ENCODE results near the gene LIF.

LIF gene

DNA sequence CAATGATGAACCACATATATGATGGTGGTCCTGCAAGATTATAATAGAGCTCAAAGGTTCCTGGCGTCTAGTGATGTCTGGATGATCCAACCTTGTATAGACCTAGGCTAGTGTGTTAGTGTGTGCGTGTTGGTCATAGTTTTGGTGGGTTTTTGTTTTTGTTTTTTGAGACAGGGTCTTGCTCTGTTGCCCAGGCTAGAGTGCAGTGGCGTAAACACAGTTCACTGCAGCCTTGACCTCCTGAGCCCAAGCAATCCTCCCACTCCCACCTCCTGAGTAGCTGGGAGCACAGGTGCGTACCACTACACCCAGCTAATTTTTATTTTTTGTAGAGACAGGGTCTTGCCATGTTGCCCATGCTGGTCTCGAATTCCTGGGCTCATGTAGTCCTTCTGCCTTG lies 33.4 kb upstream of the LIF start:
- no peaks in the 10 kb centered on the region for H3K4me1 ChIP-seq
- no peak overlapping the region for H3K4me3 ChIP-seq (ENCODE audit: low read depth, low read length)
- H3K9me3 ChIP-seq = no peaks in the 10 kb centered on the region
- TF ChIP-seq, protein P1, sequence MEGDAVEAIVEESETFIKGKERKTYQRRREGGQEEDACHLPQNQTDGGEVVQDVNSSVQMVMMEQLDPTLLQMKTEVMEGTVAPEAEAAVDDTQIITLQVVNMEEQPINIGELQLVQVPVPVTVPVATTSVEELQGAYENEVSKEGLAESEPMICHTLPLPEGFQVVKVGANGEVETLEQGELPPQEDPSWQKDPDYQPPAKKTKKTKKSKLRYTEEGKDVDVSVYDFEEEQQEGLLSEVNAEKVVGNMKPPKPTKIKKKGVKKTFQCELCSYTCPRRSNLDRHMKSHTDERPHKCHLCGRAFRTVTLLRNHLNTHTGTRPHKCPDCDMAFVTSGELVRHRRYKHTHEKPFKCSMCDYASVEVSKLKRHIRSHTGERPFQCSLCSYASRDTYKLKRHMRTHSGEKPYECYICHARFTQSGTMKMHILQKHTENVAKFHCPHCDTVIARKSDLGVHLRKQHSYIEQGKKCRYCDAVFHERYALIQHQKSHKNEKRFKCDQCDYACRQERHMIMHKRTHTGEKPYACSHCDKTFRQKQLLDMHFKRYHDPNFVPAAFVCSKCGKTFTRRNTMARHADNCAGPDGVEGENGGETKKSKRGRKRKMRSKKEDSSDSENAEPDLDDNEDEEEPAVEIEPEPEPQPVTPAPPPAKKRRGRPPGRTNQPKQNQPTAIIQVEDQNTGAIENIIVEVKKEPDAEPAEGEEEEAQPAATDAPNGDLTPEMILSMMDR (IDR thresholded peaks at IDR 0.05; ENCODE audit: low read depth, low read length) = no peak
- H3K27me3 ChIP-seq = no peaks in the 10 kb centered on the region
- no peaks in the 10 kb centered on the region for H3K36me3 ChIP-seq
- DNase-seq = no peak

DNA sequence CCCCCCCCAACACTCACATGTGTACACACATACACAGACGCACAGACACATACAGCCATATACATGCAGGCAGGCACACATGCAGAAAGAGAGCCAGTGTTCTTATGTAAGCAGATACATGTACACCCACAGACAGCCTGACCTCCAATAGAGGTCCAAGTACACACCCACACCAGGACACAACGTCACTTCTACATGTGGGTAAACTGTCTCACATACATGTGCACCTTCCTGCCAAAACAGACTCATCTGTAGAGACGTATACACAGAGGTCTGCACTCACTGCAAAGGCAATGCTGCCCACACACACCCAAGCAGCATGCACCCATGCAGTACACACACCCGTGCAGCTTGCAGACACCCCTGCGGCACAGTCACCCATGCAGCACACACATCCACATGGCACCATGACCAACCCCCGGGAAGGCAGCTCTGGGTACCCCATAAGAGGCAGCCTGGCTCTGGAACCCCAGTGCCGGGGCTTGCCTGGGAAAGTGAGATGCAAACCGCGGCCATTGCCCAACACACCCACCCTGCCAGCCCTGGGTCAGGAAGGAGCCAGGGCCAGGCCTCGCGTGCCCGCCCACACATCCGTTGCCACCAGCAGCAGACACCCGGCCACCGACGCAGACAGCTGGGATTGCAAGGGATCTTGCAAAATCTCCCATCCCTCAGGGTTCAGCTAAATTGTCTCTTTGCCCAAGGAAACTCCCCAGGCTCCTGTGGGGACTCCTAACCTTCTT lies 32.7 kb upstream of the LIF start:
- H3K27me3 ChIP-seq = no peaks in the 10 kb centered on the region
- H3K4me1 ChIP-seq = no peaks in the 10 kb centered on the region
- H3K9me3 ChIP-seq = no peaks in the 10 kb centered on the region
- TF ChIP-seq, protein P1 (IDR thresholded peaks at IDR 0.05; ENCODE audit: low read depth, low read length) = no peak
- no peak for DNase-seq
- H3K36me3 ChIP-seq = no peaks in the 10 kb centered on the region
- H3K4me3 ChIP-seq (ENCODE audit: low read depth, low read length) = no peak overlapping the region

DNA sequence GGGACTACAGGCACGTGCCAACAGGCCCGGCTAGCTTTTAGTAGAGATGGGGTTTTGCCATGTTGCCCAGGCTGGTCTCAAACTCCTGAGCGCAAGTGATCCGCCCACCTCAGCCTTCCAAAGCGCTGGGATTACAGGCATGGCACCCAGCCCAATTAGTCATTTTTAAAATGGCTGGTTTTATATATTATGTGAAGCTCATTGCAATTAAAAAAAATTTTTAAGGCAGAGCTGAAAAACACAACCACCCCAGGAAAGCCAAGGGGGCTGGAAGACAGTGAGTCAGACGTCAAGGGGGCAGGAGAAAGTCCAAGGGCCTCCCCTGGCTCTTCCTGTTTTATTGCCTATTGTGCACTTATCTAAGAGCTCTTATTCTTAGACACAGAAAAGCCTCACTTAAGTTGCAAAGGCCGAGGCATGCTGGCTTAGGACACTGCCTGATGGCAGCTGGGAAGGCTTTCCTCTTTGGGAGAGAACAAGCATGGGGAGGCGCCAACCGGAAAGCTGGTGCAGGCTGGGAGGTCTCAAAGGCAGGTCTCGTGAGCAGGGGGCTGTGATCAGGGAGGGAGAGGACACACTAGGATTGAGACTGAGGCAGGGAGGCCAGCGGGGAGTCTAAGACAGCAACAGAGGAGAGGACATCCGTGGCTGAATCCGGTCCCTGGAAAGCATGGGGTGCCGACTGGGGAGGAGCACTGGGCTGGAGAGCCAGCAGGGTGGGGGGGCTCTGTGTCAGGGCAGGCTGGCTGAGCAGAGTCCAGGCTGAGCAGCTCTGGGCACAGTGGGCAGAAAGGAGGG lies 31.2 kb upstream of the LIF start:
- no peaks in the 10 kb centered on the region for H3K27me3 ChIP-seq
- no peaks in the 10 kb centered on the region for H3K36me3 ChIP-seq
- TF ChIP-seq, protein P1 (IDR thresholded peaks at IDR 0.05; ENCODE audit: low read depth, low read length) = no peak
- no peak for DNase-seq
- no peak overlapping the region for H3K4me3 ChIP-seq (ENCODE audit: low read depth, low read length)
- H3K4me1 ChIP-seq = no peaks in the 10 kb centered on the region
- no peaks in the 10 kb centered on the region for H3K9me3 ChIP-seq

DNA sequence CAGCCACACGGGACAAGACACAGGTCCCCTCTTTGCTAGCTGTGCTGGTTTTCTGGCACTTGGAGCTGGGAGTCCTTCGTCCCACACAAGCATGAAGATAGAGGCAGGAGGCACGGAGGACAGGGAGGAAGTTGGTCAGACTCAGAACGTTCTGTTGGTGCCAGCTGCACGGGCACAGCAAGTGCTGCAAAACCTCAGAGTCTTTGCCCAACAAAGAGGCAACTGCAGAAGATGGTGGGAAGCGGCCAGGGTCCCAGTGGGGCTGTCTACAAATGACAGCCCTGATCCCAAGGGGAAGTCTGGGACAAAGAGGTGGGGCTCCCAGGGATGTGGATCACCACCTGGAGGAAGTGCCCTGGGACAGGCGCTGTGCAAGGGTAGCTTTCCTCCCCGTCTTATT lies 29.5 kb upstream of the LIF start:
- no peak for DNase-seq

DNA sequence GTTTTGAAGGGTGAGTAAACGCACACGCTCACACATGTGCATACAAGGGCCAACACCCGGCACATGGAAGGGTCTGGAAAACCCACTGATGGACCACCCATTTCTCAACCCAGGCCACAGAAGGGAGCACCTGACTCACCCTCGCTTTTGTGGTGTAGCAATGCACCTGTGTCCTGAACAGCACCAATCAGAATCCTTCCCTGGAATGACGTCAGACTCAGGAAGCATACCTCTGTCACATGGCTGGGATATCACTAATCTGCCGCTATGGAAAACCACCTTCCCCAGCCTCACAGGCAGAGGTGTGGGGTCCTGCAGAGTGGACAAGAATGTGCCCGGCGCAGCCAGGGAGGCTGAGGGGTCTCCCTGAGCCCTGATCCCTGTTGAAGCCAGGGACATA lies 29.1 kb upstream of the LIF start:
- H3K9me3 ChIP-seq = no peaks in the 10 kb centered on the region
- no peak for DNase-seq
- no peaks in the 10 kb centered on the region for H3K4me1 ChIP-seq
- H3K4me3 ChIP-seq (ENCODE audit: low read depth, low read length) = no peak overlapping the region
- no peaks in the 10 kb centered on the region for H3K27me3 ChIP-seq
- H3K36me3 ChIP-seq = no peaks in the 10 kb centered on the region
- TF ChIP-seq, protein P1 (IDR thresholded peaks at IDR 0.05; ENCODE audit: low read depth, low read length) = no peak

More for the DNA sequence above, 29.5 kb upstream of the LIF start:
- TF ChIP-seq, protein P1 (IDR thresholded peaks at IDR 0.05; ENCODE audit: low read depth, low read length) = no peak
- Histone ChIP-seq H3K4me3 (ENCODE audit: low read depth, low read length) (no peak overlapping the region), H3K27me3 (no peaks in the 10 kb centered on the region), H3K4me1 (no peaks in the 10 kb centered on the region), H3K9me3 (no peaks in the 10 kb centered on the region), H3K36me3 (no peaks in the 10 kb centered on the region)

DNA sequence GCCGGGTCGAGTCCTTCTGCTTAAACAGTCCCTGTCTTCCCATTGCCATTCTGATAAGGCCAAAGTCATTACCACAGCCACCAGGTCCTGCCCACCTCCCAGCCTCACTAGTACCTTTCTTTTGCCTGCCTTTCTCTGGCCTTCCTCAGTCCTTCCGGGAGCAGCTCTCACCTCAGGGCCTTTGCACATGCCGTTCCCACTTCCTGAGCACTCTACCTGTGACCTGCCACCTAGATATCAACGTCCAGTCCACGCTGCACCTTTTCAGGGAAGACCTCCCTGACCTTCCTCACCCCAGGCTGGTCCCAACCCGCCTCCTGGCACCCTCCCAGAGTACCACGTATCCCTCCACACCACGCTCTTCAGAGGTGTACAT lies 27.9 kb upstream of the LIF start:
- H3K36me3 ChIP-seq = no peaks in the 10 kb centered on the region
- H3K27me3 ChIP-seq = no peaks in the 10 kb centered on the region
- TF ChIP-seq, protein P1 (IDR thresholded peaks at IDR 0.05; ENCODE audit: low read depth, low read length) = no peak
- H3K4me3 ChIP-seq (ENCODE audit: low read depth, low read length) = no peak overlapping the region
- no peaks in the 10 kb centered on the region for H3K9me3 ChIP-seq
- no peak for DNase-seq
- H3K4me1 ChIP-seq = no peaks in the 10 kb centered on the region
